Measurements from ENCODE around the gene BRS3.
A peak's percentile ranks its signal among the peaks of the same experiment; 100 is the strongest.

The BRS3 gene

DNA sequence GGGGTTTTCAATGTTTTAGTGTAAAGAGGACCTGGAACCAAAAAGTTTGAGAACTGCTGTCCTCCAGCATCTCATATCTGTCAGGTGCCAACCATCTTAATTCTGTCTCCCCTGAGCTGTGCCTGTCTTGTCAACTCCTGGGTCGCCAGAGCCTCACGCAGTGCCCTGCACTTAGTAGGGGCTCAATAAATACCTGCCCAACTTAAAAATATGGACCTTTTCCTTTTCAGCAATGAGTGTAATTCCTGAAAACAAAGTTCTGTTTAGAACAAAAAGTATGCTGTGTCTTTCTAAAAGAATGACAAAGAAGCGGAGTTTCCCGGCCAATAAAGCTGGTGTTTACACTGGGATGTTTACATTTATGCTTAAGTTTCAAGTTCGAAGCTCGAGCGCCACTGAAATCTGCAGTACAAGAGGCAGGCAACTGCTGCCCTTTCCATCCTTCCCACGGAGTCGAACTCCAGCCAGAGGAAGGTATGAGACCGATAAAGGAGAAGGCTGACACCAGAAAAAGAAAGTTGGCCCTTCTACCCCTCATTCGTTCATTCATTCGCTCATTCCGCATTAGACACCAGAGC lies 8.5 kb downstream of the BRS3 start:
- no peak for DNase-seq

- DNase-seq: peak; percentile 84 to 88
Observed at GRCh38 chrX:136496764-136497555, 9.2 kb downstream of the BRS3 start.

DNA sequence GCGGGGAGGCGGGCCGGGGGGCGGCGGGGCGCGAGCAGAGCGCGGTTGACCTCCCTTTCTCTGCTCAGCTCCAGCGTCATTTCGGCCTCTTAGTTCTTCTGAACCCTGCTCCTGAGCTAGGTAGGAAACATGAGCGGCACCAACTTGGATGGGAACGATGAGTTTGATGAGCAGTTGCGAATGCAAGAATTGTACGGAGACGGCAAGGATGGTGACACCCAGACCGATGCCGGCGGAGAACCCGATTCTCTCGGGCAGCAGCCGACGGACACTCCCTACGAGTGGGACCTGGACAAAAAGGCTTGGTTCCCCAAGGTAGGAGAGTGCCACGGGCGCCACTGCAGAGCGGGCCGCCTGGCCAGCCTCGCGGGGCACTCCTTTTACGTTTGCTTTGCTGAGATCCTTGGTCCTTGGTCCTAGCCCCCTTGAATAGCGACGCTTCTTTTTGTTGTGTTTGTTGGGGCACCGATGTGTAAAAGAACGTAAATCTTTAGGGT lies 9.9 kb downstream of the BRS3 start, which contains the start of gene HTATSF1:
Gene HTATSF1 (plus strand): TSS at position 37 of the 497 bp plus-strand sequence. CDS start 93 bp downstream, at position 130.
- DNase-seq: peak in 1 of 2 experiments; percentile 60

GRCh38 chrX:136519069-136519468 lies 31.3 kb downstream of the BRS3 start:
- DNase-seq: no peak

GRCh38 chrX:136523770-136524169 lies 36.0 kb downstream of the BRS3 start:
- no peak for DNase-seq

- DNase-seq: no peak
Observed at GRCh38 chrX:136525738-136526606, 38.2 kb downstream of the BRS3 start.

DNA sequence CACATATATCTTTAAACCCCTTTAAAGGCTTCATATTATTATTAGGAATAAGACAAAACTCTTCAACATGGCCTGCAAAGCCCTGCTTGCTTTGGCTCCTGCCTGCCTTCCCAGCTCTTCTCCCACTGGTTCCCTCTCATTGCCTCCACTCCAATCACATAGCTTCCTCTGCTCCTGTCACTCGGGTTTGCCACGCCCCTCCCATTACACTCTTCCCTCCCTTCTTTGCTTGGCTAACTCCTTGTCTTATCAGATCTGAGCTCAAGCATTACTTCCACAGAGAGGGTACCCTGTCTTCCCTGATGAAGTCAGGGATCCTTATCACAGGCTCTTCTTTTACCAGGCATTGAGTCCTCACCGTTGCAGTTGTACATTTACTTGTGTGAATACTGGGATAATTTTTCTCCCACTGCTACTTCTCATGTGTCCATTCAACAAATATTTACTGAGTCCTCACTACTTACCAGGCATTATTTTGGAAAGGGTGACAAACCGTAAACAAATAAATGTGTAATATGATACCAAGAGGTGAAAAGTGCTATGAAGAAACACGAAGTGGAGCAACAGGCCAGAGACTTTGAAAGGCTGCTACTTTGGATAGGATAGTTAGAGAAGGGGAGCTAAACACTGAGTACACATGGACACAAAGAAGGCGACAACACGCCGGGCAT lies 41.0 kb downstream of the BRS3 start:
- no peak for DNase-seq

- no peak for DNase-seq
Observed at GRCh38 chrX:136529795-136530194, 42.0 kb downstream of the BRS3 start.

GRCh38 chrX:136531951-136532350 lies 44.2 kb downstream of the BRS3 start, which contains the start of gene VGLL1:
Gene VGLL1, plus strand, starts transcription at chrX:136532215. Its CDS starts 3,806 bp downstream, at chrX:136536021.
- no peak for DNase-seq

DNA sequence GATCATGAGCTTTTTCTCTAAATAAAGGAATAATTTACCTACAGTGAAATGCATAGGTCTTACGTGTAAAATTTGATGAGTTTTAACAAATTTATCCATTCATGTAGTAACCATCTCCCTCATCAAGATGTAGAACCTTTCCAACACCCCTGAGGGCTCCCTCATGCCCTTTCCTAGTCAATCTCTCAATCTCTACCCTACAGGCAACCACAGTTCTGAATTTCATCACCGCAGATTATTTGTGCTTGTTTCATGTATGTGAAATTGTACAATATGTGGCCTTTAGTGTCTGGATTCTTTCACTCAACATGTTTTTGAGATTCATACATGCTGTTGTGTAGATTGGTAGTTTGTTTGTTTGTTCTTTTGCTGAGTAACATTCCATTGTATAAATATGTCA lies 46.4 kb downstream of the BRS3 start:
- no peak for DNase-seq

- DNase-seq: no peak
Observed at GRCh38 chrX:136538811-136539210, 51.1 kb downstream of the BRS3 start.

GRCh38 chrX:136540226-136540625 lies 52.5 kb downstream of the BRS3 start:
- DNase-seq: no peak

DNA sequence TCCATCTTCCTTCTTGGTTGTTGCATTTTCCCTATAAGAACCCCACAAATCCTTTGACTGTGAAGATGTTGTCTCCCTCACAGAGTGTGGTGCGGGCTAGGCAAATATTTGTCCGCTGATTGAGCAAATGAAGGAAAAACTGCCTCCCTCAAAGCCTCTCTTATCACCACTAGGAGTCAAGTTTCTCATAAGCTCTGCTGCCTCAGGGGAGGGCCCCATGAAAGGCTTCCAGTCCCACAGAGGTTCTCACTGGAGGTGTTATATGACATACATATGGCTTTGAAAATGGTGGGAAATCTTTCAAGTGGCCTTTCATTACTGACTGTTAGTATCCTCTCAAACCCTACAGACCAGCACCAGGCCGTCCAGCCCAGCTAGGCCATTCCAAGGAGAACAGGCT lies 53.5 kb downstream of the BRS3 start:
- no peak for DNase-seq

DNA sequence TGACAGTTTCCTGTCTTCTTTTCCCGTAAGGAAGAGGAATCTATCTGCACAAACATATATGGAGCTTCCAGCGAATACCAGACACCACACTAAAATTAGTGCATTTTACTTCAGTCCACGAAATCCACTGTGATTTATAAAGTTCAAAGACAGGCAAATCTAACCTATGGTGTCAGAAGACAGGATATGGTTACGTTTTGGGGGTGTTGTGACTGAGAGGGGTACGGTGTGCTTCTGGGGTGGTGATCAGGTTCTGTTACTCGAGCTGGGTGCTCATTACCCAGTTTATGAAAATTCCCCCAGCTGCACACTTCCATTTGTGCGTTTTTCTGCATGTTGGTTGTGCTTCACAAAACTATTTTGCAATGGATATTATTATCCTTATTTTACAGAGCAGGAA lies 54.5 kb downstream of the BRS3 start:
- no peak for DNase-seq

Measured in NCI-H187 (cell line).